GM18517 (cell line): ENCODE results near the gene VIPAS39.

ENCODE experiments used
- ATAC-seq: cut with Tn5 transposase; IDR thresholded peaks from one replicate; pipeline ENCODE4 v1.9.1; 2021; ENCODE audit warnings: mild to moderate bottlenecking, moderate library complexity; ENCODE audit not compliant: unreplicated experiment

Gene VIPAS39

GRCh38 chr14:77457522-77458248 is at the start of gene VIPAS39, which contains the start of gene AHSA1:
VIPAS39 (minus strand) TSS chr14:77457601; CDS start chr14:77454102, 3,499 bp downstream.
AHSA1 (plus strand) TSS chr14:77458093; CDS start chr14:77458190, 97 bp downstream.
- ATAC-seq = peak; percentile 93

- ATAC-seq = no peak
Measured at GRCh38 chr14:77505031-77505430, 47.6 kb upstream of the VIPAS39 start.

DNA sequence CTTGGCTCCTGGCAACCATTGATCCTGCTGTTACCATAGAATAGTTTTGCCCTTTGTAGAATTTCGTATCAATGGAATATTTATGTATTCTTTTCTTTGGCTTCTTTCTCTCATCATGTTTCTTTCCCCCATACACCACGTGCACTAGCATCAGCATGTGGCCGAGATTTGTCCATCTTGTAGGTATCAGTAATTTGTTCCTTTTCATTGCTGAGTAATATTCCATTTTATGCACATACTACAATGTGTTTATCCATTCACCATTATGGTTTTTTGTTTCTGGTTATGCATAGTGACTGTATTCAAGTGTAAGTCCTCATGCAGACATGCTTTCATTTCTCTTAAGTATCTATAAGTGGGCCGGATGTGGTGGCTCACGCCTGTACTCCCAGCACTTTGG is 45.7 kb upstream of the VIPAS39 start:
- no peak for ATAC-seq

DNA sequence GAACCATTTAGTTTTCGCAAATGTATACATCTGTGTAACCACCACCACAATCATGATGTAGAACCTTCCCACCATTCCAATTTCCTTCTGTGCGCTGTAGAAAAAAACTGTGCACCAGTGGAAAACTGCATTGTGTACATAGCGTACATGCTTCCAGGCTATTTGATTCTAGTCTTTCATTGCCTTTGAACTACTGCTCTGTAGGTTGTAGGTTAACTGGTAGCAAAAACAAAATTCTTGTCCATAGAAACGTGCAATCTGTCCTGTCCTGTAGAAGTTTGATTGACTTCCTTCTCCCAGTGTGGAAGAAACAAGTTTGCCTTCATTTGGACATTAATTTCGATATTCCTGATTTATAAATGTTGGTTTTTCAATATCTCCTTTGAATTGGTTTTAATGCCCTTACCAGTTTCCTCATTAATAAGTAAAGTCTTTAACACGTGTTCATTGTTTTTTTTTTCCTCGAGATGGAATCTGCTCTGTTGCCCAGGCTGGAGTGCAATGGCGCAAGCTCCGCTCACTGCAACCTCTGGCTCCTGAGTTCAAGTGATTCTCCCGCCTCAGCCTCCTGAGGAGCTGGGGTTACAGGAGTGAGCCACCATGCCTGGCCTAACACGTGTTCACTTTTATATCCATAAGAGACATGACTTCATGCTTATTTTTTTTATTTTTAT is 44.8 kb upstream of the VIPAS39 start:
- no peak for ATAC-seq

GRCh38 chr14:77498984-77499527 is 41.7 kb upstream of the VIPAS39 start:
- no peak for ATAC-seq

GRCh38 chr14:77498120-77498979 is 40.9 kb upstream of the VIPAS39 start, which contains the start of gene ISM2:
ISM2 (minus strand) TSS chr14:77498816; CDS start chr14:77498793, 23 bp downstream.
- ATAC-seq = no peak

- no peak for ATAC-seq
Measured at GRCh38 chr14:77495334-77495733, 37.9 kb upstream of the VIPAS39 start.

DNA sequence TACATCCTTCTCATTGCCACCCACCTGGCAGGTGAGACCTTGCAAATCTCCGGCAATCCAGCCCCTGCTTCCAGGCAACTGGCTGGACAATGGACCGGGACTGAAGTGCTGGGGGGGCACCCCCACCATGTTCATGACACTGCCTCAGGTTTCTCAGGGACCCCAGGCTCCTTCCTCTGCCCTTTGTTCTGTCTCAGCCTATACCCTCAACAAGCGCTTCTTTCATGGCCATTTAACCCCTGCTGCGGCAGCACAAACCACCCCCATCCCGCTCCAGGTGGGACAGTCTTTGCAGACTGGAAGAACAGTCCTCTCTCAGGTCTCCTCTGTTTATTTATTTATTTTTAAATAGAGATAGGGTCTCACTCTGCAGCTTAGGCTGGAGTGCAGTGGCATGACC is 33.7 kb upstream of the VIPAS39 start:
- no peak for ATAC-seq

DNA sequence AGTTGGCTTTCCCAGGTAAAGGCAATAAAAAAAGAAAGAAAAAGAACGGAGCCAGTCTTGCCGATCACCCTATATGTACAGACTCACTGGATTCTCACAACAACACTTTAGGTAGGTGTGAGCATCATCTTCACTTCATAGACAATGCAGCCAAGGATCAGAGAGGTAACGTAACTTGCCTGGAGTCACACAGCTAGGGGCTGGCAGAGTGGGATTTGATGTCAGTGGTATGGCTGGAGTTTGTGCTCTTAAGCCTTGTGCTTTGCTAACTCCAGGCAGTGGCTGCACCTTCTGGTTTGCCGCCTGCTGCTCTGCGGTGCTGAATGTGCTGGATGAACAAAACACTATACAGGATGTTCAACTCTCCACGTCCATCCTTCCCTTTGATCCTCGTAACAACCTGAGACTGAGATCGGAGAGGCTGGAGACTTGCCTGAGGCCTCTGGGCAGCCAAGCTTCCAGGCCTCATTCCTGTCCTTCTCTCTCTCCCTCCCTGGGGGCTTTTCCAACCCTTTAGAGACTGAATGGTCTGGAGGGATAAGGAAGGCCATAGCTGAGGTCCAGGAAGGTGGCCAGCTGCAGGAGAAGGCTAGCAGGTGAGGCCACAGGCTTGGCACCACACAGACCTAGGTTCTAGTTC is 33.1 kb upstream of the VIPAS39 start:
- no peak for ATAC-seq

DNA sequence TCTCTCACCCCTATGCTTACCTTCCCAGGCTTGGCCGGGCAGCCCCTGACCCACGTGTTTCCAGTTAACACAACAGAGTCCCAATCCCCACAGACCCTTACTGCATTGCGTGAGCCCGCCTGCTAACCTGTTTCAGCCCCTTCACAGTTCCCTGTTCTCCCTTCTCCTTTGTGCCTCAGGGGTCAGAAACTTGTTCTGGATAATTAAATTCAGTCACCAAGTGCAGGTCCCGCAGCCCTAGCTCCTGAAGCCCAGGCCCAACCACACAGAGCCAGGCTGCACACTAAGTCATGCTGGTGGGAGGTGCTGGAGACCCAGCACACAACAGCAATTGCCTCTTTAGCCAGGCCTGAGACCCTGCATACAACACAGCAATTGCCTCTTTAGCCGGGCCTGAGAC is 31.6 kb upstream of the VIPAS39 start:
- no peak for ATAC-seq

- no peak for ATAC-seq
Measured at GRCh38 chr14:77488558-77488957, 31.2 kb upstream of the VIPAS39 start.

DNA sequence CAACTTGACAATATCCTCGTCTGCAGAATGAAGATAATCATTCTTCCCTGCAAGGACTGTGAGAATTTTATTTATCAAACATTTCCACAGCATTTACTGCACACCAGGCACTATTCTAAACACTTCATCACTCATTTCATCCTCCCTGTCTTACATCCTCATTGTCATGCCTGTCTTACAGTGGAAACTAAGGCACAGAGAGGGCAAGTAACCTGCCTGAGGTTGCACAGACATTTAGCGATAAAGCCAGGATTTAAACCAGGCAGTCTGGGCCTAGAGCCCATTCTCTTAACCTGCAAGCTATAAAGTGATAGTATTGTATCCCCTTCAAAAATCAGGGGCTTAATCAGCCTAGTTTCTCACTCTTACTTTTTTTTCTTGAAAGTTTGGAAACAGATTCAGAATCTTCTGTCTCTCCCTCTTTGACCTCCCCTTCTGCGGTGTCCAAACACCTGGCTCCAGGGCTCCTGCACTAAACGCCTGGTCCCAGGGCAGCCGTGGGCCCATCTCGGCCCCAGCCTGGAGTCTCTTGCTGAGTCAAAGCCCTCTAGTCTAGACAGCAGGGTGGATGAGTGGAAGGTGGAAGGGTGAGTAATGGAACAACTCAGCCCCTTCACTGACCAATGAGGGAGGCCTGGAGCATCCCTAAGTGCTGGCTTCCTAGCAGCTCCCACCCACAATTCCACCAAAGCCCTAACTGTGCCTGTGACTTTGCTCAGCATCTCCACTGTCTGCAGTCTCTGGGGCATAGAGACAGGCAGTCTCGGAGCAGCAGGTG is 28.7 kb upstream of the VIPAS39 start:
- no peak for ATAC-seq

GRCh38 chr14:77485256-77485655 is 27.9 kb upstream of the VIPAS39 start:
- no peak for ATAC-seq

DNA sequence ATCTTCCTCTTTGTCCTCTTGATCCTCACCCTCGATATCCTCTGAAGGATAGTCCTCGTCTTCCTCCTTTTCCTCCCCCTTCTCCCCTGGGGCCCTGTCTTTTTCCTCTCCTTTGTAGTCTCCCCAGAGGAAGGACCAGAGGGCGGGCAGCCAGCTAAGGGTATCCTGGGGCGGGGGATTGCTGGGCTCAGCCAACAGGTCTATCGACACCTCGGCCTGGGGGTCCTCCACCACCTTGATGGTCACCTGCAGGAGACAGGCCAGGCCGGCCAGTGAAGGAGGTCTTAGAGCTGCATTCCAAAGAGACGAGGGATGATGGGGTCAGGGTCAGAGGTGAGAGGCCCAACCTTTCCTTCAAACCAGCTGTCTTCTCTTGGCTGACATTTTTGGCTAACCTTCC is 25.0 kb upstream of the VIPAS39 start:
- no peak for ATAC-seq

GRCh38 chr14:77478796-77479195 is 21.4 kb upstream of the VIPAS39 start:
- ATAC-seq = peak; percentile 90

DNA sequence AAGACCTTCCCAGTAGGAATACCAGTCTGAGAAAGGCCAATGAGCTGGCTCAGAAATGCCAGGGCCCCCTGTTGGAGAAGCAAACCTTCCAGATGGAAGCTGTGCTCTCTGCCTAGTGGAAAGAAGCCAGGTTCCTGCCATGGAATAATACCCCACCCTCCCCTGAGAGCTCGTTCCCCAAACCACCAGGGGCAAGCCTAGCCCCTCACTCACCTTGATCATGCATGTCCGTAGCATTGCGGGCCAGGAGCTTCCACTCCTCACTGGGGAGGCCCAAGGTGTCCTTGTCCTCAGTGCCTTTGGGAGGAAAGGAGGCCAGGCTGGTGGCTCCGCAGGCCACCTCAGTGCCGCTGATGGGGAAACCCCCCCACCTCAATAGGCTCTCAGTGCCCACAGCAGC is 20.6 kb upstream of the VIPAS39 start:
- no peak for ATAC-seq

DNA sequence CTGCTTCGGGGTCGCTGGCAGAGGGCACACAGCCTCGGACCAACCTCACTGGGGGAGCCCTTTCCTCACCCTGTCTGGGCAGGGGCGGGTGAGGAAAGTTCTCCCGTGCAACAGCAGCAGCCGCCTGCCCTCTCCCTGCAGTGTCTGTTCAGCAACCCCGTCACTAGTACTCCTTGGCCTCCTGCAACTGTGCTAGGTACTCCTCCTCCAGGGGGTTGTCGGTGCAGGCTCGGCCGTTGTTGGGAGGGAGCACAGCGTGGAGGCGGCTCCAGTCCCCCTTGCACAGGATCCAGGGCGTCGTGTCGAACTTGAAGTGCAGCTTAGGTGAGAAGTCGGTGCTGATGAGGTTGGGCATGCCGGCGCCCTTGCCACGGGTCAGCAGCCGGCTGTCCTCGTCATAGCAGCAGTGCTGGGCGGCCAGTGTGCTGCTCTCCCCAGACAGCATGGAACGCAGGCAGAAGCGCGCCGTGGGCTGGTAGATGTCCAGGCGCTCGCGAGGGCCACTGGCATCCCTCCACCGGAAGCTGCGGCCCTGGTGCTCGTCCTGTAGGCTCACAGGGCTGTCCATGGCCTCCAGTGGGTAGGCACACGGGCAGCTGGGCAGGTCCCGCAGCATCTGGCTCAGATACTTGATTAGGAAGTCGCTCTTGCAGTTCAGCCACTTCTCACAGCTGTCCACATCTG is 18.2 kb upstream of the VIPAS39 start:
- no peak for ATAC-seq

GRCh38 chr14:77474479-77475177 is 17.2 kb upstream of the VIPAS39 start:
- no peak for ATAC-seq

- ATAC-seq = no peak
Measured at GRCh38 chr14:77473921-77474320, 16.5 kb upstream of the VIPAS39 start.
